Activated CD4-positive, alpha-beta T cell treated with anti-CD3 and anti-CD28 coated beads, Interleukin-10, Interleukin-2, amounts not matched to agents 100 ng/mL and 50 ng/mL, durations not matched to agents 16 hours and 8 hours (primary cell): ENCODE measurements around the gene ZSWIM1.

Experiments
- DNase-seq: peaks from one replicate; pipeline ENCODE4 v3.0.0-alpha.2; 2020

ZSWIM1 gene

GRCh38 chr20:45880988-45881788 is at the start of gene ZSWIM1:
Gene ZSWIM1 (plus strand): TSS chr20:45881227. CDS start chr20:45882593, 1,366 bp downstream.
- peak; percentile 99 for DNase-seq

GRCh38 chr20:45832619-45833018 is 48.4 kb upstream of the ZSWIM1 start:
- DNase-seq = no peak

GRCh38 chr20:45833030-45833882 is 47.8 kb upstream of the ZSWIM1 start, which contains the start of gene SNX21:
Gene SNX21 (plus strand): TSS chr20:45833799. CDS start chr20:45833920, 121 bp downstream.
- peak; percentile 60 for DNase-seq

- DNase-seq = peak; percentile 47
Measured at GRCh38 chr20:45833883-45834796, 46.9 kb upstream of the ZSWIM1 start.

- no peak for DNase-seq
Measured at GRCh38 chr20:45834797-45835161, 46.2 kb upstream of the ZSWIM1 start.

- no peak for DNase-seq
Measured at GRCh38 chr20:45835329-45835765, 45.7 kb upstream of the ZSWIM1 start.

GRCh38 chr20:45835825-45836224 is 45.2 kb upstream of the ZSWIM1 start:
- DNase-seq = no peak

- no peak for DNase-seq
Measured at GRCh38 chr20:45836841-45837240, 44.2 kb upstream of the ZSWIM1 start.

GRCh38 chr20:45840700-45841198 is 40.3 kb upstream of the ZSWIM1 start:
- DNase-seq = no peak

- no peak for DNase-seq
Measured at GRCh38 chr20:45841407-45842129, 39.5 kb upstream of the ZSWIM1 start.

GRCh38 chr20:45842169-45842812 is 38.7 kb upstream of the ZSWIM1 start:
- no peak for DNase-seq

GRCh38 chr20:45843506-45843905 is 37.5 kb upstream of the ZSWIM1 start:
- no peak for DNase-seq

GRCh38 chr20:45845452-45845851 is 35.6 kb upstream of the ZSWIM1 start:
- DNase-seq = no peak

- no peak for DNase-seq
Measured at GRCh38 chr20:45848421-45848820, 32.6 kb upstream of the ZSWIM1 start.

GRCh38 chr20:45848969-45849582 is 32.0 kb upstream of the ZSWIM1 start:
- no peak for DNase-seq

GRCh38 chr20:45850238-45850637 is 30.8 kb upstream of the ZSWIM1 start:
- no peak for DNase-seq

- DNase-seq = no peak
Measured at GRCh38 chr20:45850926-45851325, 30.1 kb upstream of the ZSWIM1 start.

- no peak for DNase-seq
Measured at GRCh38 chr20:45851501-45851900, 29.5 kb upstream of the ZSWIM1 start.

GRCh38 chr20:45852326-45852725 is 28.7 kb upstream of the ZSWIM1 start:
- DNase-seq = no peak

GRCh38 chr20:45853484-45853883 is 27.5 kb upstream of the ZSWIM1 start:
- DNase-seq = no peak
